GM18499 (cell line): ENCODE results near the gene ATAD3C.
"Not testable (repeated sequence)": the region's sequence is repeated elsewhere in the genome, so short reads cannot be mapped to it uniquely, and the experiment has no call there.

Experiments used
- ATAC-seq: cut with Tn5 transposase; IDR thresholded peaks from one replicate; pipeline ENCODE4 v1.9.1; 2021; ENCODE audit warnings: moderate number of reproducible peaks; ENCODE audit not compliant: insufficient read depth, unreplicated experiment

The ATAD3C gene

GRCh38 chr1:1468196-1468985 is 18.9 kb downstream of the ATAD3C start:
- ATAC-seq = not testable (repeated sequence)

GRCh38 chr1:1470626-1471388 is 21.3 kb downstream of the ATAD3C start:
- no peak for ATAC-seq

GRCh38 chr1:1471389-1472052 is 22.0 kb downstream of the ATAD3C start, which contains the start of gene ATAD3B:
TSS of gene ATAD3B (plus strand) at chr1:1471765. CDS start at chr1:1471885, 120 bp downstream.
- no peak for ATAC-seq

GRCh38 chr1:1472053-1472876 is 22.8 kb downstream of the ATAD3C start:
- ATAC-seq = not testable (repeated sequence)

- ATAC-seq = not testable (repeated sequence)
Measured at GRCh38 chr1:1476011-1476410, 26.5 kb downstream of the ATAD3C start.

GRCh38 chr1:1477206-1477605 is 27.7 kb downstream of the ATAD3C start:
- no peak for ATAC-seq

- no peak for ATAC-seq
Measured at GRCh38 chr1:1479547-1480487, 30.3 kb downstream of the ATAD3C start.

GRCh38 chr1:1480488-1480867 is 31.0 kb downstream of the ATAD3C start:
- not testable (repeated sequence) for ATAC-seq

- not testable (repeated sequence) for ATAC-seq
Measured at GRCh38 chr1:1481811-1482210, 32.3 kb downstream of the ATAD3C start.

- ATAC-seq = no peak
Measured at GRCh38 chr1:1482856-1483255, 33.4 kb downstream of the ATAD3C start.

- no peak for ATAC-seq
Measured at GRCh38 chr1:1483714-1484113, 34.2 kb downstream of the ATAD3C start.

GRCh38 chr1:1484976-1485750 is 35.7 kb downstream of the ATAD3C start:
- not testable (repeated sequence) for ATAC-seq

- not testable (repeated sequence) for ATAC-seq
Measured at GRCh38 chr1:1485755-1486317, 36.3 kb downstream of the ATAD3C start.

GRCh38 chr1:1487701-1488100 is 38.2 kb downstream of the ATAD3C start:
- ATAC-seq = no peak

GRCh38 chr1:1489231-1489630 is 39.7 kb downstream of the ATAD3C start:
- ATAC-seq = no peak

GRCh38 chr1:1489861-1490260 is 40.4 kb downstream of the ATAD3C start:
- no peak for ATAC-seq

GRCh38 chr1:1490633-1491230 is 41.2 kb downstream of the ATAD3C start:
- no peak for ATAC-seq

- no peak for ATAC-seq
Measured at GRCh38 chr1:1491601-1492000, 42.1 kb downstream of the ATAD3C start.
